ENCODE data around the gene COG5.

GRCh38 chr7:107170051-107170915 is 393.4 kb downstream of the COG5 start:
- TF ChIP-seq, protein P1, sequence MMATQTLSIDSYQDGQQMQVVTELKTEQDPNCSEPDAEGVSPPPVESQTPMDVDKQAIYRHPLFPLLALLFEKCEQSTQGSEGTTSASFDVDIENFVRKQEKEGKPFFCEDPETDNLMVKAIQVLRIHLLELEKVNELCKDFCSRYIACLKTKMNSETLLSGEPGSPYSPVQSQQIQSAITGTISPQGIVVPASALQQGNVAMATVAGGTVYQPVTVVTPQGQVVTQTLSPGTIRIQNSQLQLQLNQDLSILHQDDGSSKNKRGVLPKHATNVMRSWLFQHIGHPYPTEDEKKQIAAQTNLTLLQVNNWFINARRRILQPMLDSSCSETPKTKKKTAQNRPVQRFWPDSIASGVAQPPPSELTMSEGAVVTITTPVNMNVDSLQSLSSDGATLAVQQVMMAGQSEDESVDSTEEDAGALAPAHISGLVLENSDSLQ (IDR thresholded peaks at IDR 0.05) = no peak
- no peak for TF ChIP-seq SUZ12 (IDR thresholded peaks at IDR 0.05)
- TF ChIP-seq NFRKB (IDR thresholded peaks at IDR 0.05) = no peak

Data from HEK293T (cell line).